ENCODE data around the gene CGNL1.

Gene CGNL1

DNA sequence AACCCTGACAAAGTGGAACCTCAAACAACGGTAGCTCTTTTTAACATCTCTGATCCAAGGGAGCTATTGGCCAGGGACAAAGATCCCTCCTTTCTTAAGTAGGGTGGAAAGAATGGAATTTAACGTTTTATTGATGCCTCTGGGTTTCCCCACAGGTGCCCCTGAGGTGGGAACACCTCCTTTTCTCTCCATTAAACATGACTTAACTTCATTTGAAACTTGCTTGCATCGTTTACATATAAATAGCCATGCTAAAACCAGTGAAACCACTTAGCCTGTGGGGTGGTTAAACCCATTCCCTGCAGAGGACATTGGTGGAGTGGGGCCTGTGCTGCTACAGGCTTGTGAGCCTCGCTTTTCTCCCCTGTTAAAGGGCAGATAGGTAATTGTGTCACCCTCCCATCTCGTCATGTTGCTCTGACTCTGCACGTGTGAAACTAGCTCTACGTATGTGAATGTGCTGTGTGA, 9.7 kb downstream of the CGNL1 start:
- Histone ChIP-seq H3K9me2 (replicated peaks; ENCODE audit: low read depth, low read length) (no peaks in the 10 kb centered on the region), H3K9me3 (ENCODE audit: insufficient read depth, low read depth, low read length) (no peaks in the 10 kb centered on the region), H2AFZ (ENCODE audit: low read length) (no peak overlapping the region), H3K4me3 (ENCODE audit: low read length, poor library complexity, severe bottlenecking) (no peak overlapping the region), H3F3A (ENCODE audit: low read depth) (no peaks in the 10 kb centered on the region), H3K4me2 (ENCODE audit: low read depth, low read length, poor library complexity, severe bottlenecking) (no peak overlapping the region), H3K4me1 (ENCODE audit: insufficient read depth, low read length, poor library complexity, severe bottlenecking) (no peaks in the 10 kb centered on the region), H3K79me2 (ENCODE audit: insufficient read depth, low read length) (no peaks in the 10 kb centered on the region), H3K27me3 (ENCODE audit: insufficient read depth, low read length, poor library complexity, severe bottlenecking) (no peaks in the 10 kb centered on the region), H4K20me1 (ENCODE audit: insufficient read depth, low read length, poor library complexity, severe bottlenecking) (no peaks in the 10 kb centered on the region), H3K36me3 (ENCODE audit: insufficient read depth, low read length) (no peaks in the 10 kb centered on the region), H3K9ac (ENCODE audit: low read depth, low read length, poor library complexity, severe bottlenecking) (no peak overlapping the region)
- TF ChIP-seq EZH2phosphoT487 (IDR thresholded peaks at IDR 0.05; ENCODE audit: borderline replicate concordance) (no peak), CTCF (conservative IDR thresholded peaks at IDR 0.05; ENCODE audit: low read length) (no peak)

GRCh38 chr15:57386976-57387375, 10.7 kb downstream of the CGNL1 start:
- Histone ChIP-seq H3K27me3 (ENCODE audit: insufficient read depth, low read length, poor library complexity, severe bottlenecking) (no peaks in the 10 kb centered on the region), H3K4me3 (ENCODE audit: low read length, poor library complexity, severe bottlenecking) (no peak overlapping the region), H3K36me3 (ENCODE audit: insufficient read depth, low read length) (no peaks in the 10 kb centered on the region), H3K9me3 (ENCODE audit: insufficient read depth, low read depth, low read length) (no peaks in the 10 kb centered on the region), H3K4me2 (ENCODE audit: low read depth, low read length, poor library complexity, severe bottlenecking) (no peak overlapping the region), H3K9me2 (replicated peaks; ENCODE audit: low read depth, low read length) (no peaks in the 10 kb centered on the region), H4K20me1 (ENCODE audit: insufficient read depth, low read length, poor library complexity, severe bottlenecking) (no peaks in the 10 kb centered on the region), H3K79me2 (ENCODE audit: insufficient read depth, low read length) (no peaks in the 10 kb centered on the region), H3F3A (ENCODE audit: low read depth) (no peaks in the 10 kb centered on the region), H3K9ac (ENCODE audit: low read depth, low read length, poor library complexity, severe bottlenecking) (no peak overlapping the region), H2AFZ (ENCODE audit: low read length) (no peak overlapping the region), H3K4me1 (ENCODE audit: insufficient read depth, low read length, poor library complexity, severe bottlenecking) (no peaks in the 10 kb centered on the region)
- TF ChIP-seq CTCF (conservative IDR thresholded peaks at IDR 0.05; ENCODE audit: low read length) (no peak), EZH2phosphoT487 (IDR thresholded peaks at IDR 0.05; ENCODE audit: borderline replicate concordance) (no peak)

GRCh38 chr15:57387564-57388076, 11.3 kb downstream of the CGNL1 start:
- H3K9me2 ChIP-seq (replicated peaks; ENCODE audit: low read depth, low read length): no peaks in the 10 kb centered on the region
- H3K4me2 ChIP-seq (ENCODE audit: low read depth, low read length, poor library complexity, severe bottlenecking): no peak overlapping the region
- H3K27me3 ChIP-seq (ENCODE audit: insufficient read depth, low read length, poor library complexity, severe bottlenecking): no peaks in the 10 kb centered on the region
- no peaks in the 10 kb centered on the region for H3K9me3 ChIP-seq (ENCODE audit: insufficient read depth, low read depth, low read length)
- H4K20me1 ChIP-seq (ENCODE audit: insufficient read depth, low read length, poor library complexity, severe bottlenecking): no peaks in the 10 kb centered on the region
- H3K4me3 ChIP-seq (ENCODE audit: low read length, poor library complexity, severe bottlenecking): no peak overlapping the region
- no peaks in the 10 kb centered on the region for H3F3A ChIP-seq (ENCODE audit: low read depth)
- H3K79me2 ChIP-seq (ENCODE audit: insufficient read depth, low read length): no peaks in the 10 kb centered on the region
- H3K9ac ChIP-seq (ENCODE audit: low read depth, low read length, poor library complexity, severe bottlenecking): no peak overlapping the region
- H3K36me3 ChIP-seq (ENCODE audit: insufficient read depth, low read length): no peaks in the 10 kb centered on the region
- H3K4me1 ChIP-seq (ENCODE audit: insufficient read depth, low read length, poor library complexity, severe bottlenecking): no peaks in the 10 kb centered on the region
- TF ChIP-seq EZH2phosphoT487 (IDR thresholded peaks at IDR 0.05; ENCODE audit: borderline replicate concordance) (no peak), CTCF (conservative IDR thresholded peaks at IDR 0.05; ENCODE audit: low read length) (no peak)
- no peak overlapping the region for H2AFZ ChIP-seq (ENCODE audit: low read length)

Measured in Loucy (cell line).